ENCODE data around the gene TRAM2. TPM values are rescaled to one million over a fixed set of nuclear protein-coding genes. Genes with fewer than 3 reads are reported as not detected.

Gene TRAM2
- total RNA-seq, 2 experiments from 2014 or later, result 5.7 to 6.5 TPM

- no peaks in the 10 kb centered on the region for H3K9me3 Mint-ChIP-seq
- POLR2A ChIA-PET, result no interaction called here
- H3K4me3 Mint-ChIP-seq, result no peak overlapping the region
- H3K36me3 Mint-ChIP-seq (ENCODE audit: low read depth), result no peaks in the 10 kb centered on the region
- H3K4me1 Mint-ChIP-seq, result peaks cover 7% of the 10 kb centered on the region
- H3K27me3 Mint-ChIP-seq, result no peaks in the 10 kb centered on the region
- DNase-seq, result no peak
- no peak overlapping the region for H3K27ac Mint-ChIP-seq
- CTCF ChIA-PET, result no interaction called here
These were observed 65.2 kb downstream of the TRAM2 start for GRCh38 chr6:52511572-52512151.

- Mint-ChIP-seq H3K4me3 (no peak overlapping the region), H3K4me1 (peaks cover 3% of the 10 kb centered on the region), H3K27ac (no peak overlapping the region), H3K36me3 (ENCODE audit: low read depth) (no peaks in the 10 kb centered on the region), H3K9me3 (no peaks in the 10 kb centered on the region), H3K27me3 (no peaks in the 10 kb centered on the region)
- POLR2A ChIA-PET, result no interaction called here
- DNase-seq, result no peak
- CTCF ChIA-PET, result no interaction called here
These were observed 65.7 kb downstream of the TRAM2 start for GRCh38 chr6:52511163-52511562.

- DNase-seq, result no peak
- H3K36me3 Mint-ChIP-seq (ENCODE audit: low read depth), result no peaks in the 10 kb centered on the region
- H3K9me3 Mint-ChIP-seq, result no peaks in the 10 kb centered on the region
- POLR2A ChIA-PET, result no interaction called here
- CTCF ChIA-PET, result no interaction called here
- no peak overlapping the region for H3K4me3 Mint-ChIP-seq
- H3K4me1 Mint-ChIP-seq, result peaks cover 2% of the 10 kb centered on the region
- H3K27me3 Mint-ChIP-seq, result no peaks in the 10 kb centered on the region
- H3K27ac Mint-ChIP-seq, result no peak overlapping the region
These were observed 66.7 kb downstream of the TRAM2 start for GRCh38 chr6:52510213-52510562.

- POLR2A ChIA-PET, result no interaction called here
- CTCF ChIA-PET, result no interaction called here
- no peaks in the 10 kb centered on the region for H3K36me3 Mint-ChIP-seq (ENCODE audit: low read depth)
- H3K27me3 Mint-ChIP-seq, result no peaks in the 10 kb centered on the region
- H3K4me3 Mint-ChIP-seq, result no peak overlapping the region
- DNase-seq, result no peak
- H3K27ac Mint-ChIP-seq, result no peak overlapping the region
- peaks cover 2% of the 10 kb centered on the region for H3K4me1 Mint-ChIP-seq
- H3K9me3 Mint-ChIP-seq, result no peaks in the 10 kb centered on the region
These were observed 67.3 kb downstream of the TRAM2 start for GRCh38 chr6:52509281-52510212.

GRCh38 chr6:52508261-52508739 is 68.6 kb downstream of the TRAM2 start:
- ChIA-PET CTCF (no interaction called here), POLR2A (no interaction called here)
- Mint-ChIP-seq H3K9me3 (no peaks in the 10 kb centered on the region), H3K27me3 (no peaks in the 10 kb centered on the region), H3K36me3 (ENCODE audit: low read depth) (no peaks in the 10 kb centered on the region), H3K27ac (no peak overlapping the region), H3K4me1 (peaks cover 2% of the 10 kb centered on the region), H3K4me3 (no peak overlapping the region)
- no peak for DNase-seq

- Mint-ChIP-seq H3K4me3 (no peak overlapping the region), H3K27ac (no peak overlapping the region), H3K9me3 (no peaks in the 10 kb centered on the region), H3K36me3 (ENCODE audit: low read depth) (no peaks in the 10 kb centered on the region), H3K4me1 (peaks cover 2% of the 10 kb centered on the region), H3K27me3 (no peaks in the 10 kb centered on the region)
- DNase-seq, result no peak
- POLR2A ChIA-PET, result no interaction called here
- CTCF ChIA-PET, result no interaction called here
These were observed 69.2 kb downstream of the TRAM2 start for GRCh38 chr6:52507557-52508260.

GRCh38 chr6:52506476-52506875 is 70.4 kb downstream of the TRAM2 start:
- no peak overlapping the region for H3K27ac Mint-ChIP-seq
- H3K4me1 Mint-ChIP-seq, result peaks cover 2% of the 10 kb centered on the region
- H3K36me3 Mint-ChIP-seq (ENCODE audit: low read depth), result no peaks in the 10 kb centered on the region
- H3K9me3 Mint-ChIP-seq, result no peaks in the 10 kb centered on the region
- DNase-seq, result no peak
- CTCF ChIA-PET, result no interaction called here
- H3K27me3 Mint-ChIP-seq, result no peaks in the 10 kb centered on the region
- POLR2A ChIA-PET, result no interaction called here
- H3K4me3 Mint-ChIP-seq, result no peak overlapping the region

- Mint-ChIP-seq H3K27ac (no peak overlapping the region), H3K36me3 (ENCODE audit: low read depth) (no peaks in the 10 kb centered on the region), H3K4me1 (peaks cover 2% of the 10 kb centered on the region), H3K27me3 (no peaks in the 10 kb centered on the region), H3K4me3 (no peak overlapping the region), H3K9me3 (no peaks in the 10 kb centered on the region)
- CTCF ChIA-PET, result no interaction called here
- DNase-seq, result no peak
- POLR2A ChIA-PET, result no interaction called here
These were observed 71.0 kb downstream of the TRAM2 start for GRCh38 chr6:52505726-52506409.

GRCh38 chr6:52504782-52505136 is 72.1 kb downstream of the TRAM2 start:
- Mint-ChIP-seq H3K36me3 (ENCODE audit: low read depth) (no peaks in the 10 kb centered on the region), H3K27ac (no peak overlapping the region), H3K4me3 (no peak overlapping the region), H3K27me3 (no peaks in the 10 kb centered on the region), H3K9me3 (no peaks in the 10 kb centered on the region), H3K4me1 (peaks cover 2% of the 10 kb centered on the region)
- no peak for DNase-seq
- POLR2A ChIA-PET, result no interaction called here
- CTCF ChIA-PET, result no interaction called here

- H3K9me3 Mint-ChIP-seq, result no peaks in the 10 kb centered on the region
- H3K36me3 Mint-ChIP-seq (ENCODE audit: low read depth), result no peaks in the 10 kb centered on the region
- H3K27me3 Mint-ChIP-seq, result no peaks in the 10 kb centered on the region
- ChIA-PET POLR2A (no interaction called here), CTCF (no interaction called here)
- H3K27ac Mint-ChIP-seq, result no peak overlapping the region
- peaks cover 2% of the 10 kb centered on the region for H3K4me1 Mint-ChIP-seq
- H3K4me3 Mint-ChIP-seq, result no peak overlapping the region
- no peak for DNase-seq
These were observed 72.7 kb downstream of the TRAM2 start for GRCh38 chr6:52503851-52504781.

- no peak for DNase-seq
- ChIA-PET POLR2A (no interaction called here), CTCF (no interaction called here)
- no peak overlapping the region for H3K27ac Mint-ChIP-seq
- H3K36me3 Mint-ChIP-seq (ENCODE audit: low read depth), result no peaks in the 10 kb centered on the region
- peaks cover 2% of the 10 kb centered on the region for H3K4me1 Mint-ChIP-seq
- H3K27me3 Mint-ChIP-seq, result no peaks in the 10 kb centered on the region
- H3K9me3 Mint-ChIP-seq, result no peaks in the 10 kb centered on the region
- H3K4me3 Mint-ChIP-seq, result no peak overlapping the region
These were observed 73.5 kb downstream of the TRAM2 start for GRCh38 chr6:52503323-52503747.

- H3K4me1 Mint-ChIP-seq, result peaks cover 2% of the 10 kb centered on the region
- POLR2A ChIA-PET, result no interaction called here
These were observed 74.4 kb downstream of the TRAM2 start for GRCh38 chr6:52502306-52503029.

More at GRCh38 chr6:52502306-52503029, 74.4 kb downstream of the TRAM2 start:
- Mint-ChIP-seq H3K27ac (no peak overlapping the region), H3K4me3 (no peak overlapping the region), H3K27me3 (no peaks in the 10 kb centered on the region), H3K9me3 (no peaks in the 10 kb centered on the region), H3K36me3 (ENCODE audit: low read depth) (no peaks in the 10 kb centered on the region)
- DNase-seq, result no peak
- CTCF ChIA-PET, result no interaction called here

All from activated CD4-positive, alpha-beta memory T cell treated with anti-CD3 and anti-CD28 coated beads, Interleukin-2, amount 10 ng/mL, durations not matched to agents 7 days and 5 days (primary cell).